Tibial nerve (tissue), 4 donors: ENCODE measurements around the gene SLC16A11.

Source experiments
- EP300 ChIP-seq, 2 donors: sonication (generic); formaldehyde crosslinking; IDR thresholded peaks; one replicate each; pipeline ENCODE4 v1.6.1; 2017; ENCODE audit warnings: antibody characterized with exemption in 2 of 2, mild to moderate bottlenecking in 1 of 2
- TF ChIP-seq, protein P1 (sequence below), 5 experiments: fragments of 200-600 bp in 3 of 5; fragments of 450-650 bp in 2 of 5; sonication (generic) in 3 of 5; IDR thresholded peaks; one replicate each; pipeline ENCODE4 v1.5.1; 2016 to 2019; ENCODE audit warnings: antibody characterized with exemption in 5 of 5, mild to moderate bottlenecking in 3 of 5, moderate library complexity in 2 of 5

DNA sequence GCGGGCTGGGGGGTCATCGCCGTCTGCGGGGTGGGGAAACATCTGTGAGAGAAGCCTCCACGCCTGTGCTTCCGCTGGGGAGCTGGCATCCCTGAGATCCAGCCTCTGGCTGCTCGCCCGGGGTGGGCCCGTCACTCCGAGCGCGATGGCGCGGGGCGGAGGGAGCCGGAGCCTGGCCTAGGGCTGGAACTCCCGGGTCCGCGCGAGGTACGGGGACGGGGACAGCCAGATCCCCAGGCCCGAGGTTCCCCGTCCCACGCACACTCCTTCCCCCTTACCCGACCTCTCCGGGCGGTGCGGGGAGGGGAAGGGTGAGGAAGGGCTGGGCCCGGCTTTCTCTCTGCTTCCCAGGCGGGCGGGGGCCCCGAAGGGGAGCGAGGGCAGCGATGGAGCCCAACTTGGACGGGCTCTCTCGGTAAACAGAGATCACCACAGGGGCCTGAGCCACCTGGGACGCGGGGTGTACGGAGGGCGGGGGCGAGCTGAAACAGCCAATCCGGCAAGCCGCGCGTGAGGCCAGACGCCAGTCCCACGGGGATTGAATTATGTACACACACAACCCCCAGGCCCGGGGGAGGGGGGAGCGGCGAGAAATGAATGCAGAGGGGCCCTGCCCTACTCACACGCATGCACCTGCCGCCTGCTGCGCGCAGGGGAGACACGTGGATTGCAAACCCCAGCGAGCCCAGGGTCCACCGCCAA, at the start of gene SLC16A11:
- TF ChIP-seq, protein P1, sequence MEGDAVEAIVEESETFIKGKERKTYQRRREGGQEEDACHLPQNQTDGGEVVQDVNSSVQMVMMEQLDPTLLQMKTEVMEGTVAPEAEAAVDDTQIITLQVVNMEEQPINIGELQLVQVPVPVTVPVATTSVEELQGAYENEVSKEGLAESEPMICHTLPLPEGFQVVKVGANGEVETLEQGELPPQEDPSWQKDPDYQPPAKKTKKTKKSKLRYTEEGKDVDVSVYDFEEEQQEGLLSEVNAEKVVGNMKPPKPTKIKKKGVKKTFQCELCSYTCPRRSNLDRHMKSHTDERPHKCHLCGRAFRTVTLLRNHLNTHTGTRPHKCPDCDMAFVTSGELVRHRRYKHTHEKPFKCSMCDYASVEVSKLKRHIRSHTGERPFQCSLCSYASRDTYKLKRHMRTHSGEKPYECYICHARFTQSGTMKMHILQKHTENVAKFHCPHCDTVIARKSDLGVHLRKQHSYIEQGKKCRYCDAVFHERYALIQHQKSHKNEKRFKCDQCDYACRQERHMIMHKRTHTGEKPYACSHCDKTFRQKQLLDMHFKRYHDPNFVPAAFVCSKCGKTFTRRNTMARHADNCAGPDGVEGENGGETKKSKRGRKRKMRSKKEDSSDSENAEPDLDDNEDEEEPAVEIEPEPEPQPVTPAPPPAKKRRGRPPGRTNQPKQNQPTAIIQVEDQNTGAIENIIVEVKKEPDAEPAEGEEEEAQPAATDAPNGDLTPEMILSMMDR (IDR thresholded peaks at IDR 0.05), result no peak
- TF ChIP-seq EP300 (IDR thresholded peaks at IDR 0.05), result no peak
